ENCODE data around the gene RUSF1. TPM values are rescaled to one million over a fixed set of nuclear protein-coding genes. Genes with fewer than 3 reads are reported as not detected.

Gene RUSF1
- polyA plus RNA-seq, 1 donor (not counting 4 experiments of a cell fraction or from before 2014, with no cell fraction given): 17.4 TPM

DNA sequence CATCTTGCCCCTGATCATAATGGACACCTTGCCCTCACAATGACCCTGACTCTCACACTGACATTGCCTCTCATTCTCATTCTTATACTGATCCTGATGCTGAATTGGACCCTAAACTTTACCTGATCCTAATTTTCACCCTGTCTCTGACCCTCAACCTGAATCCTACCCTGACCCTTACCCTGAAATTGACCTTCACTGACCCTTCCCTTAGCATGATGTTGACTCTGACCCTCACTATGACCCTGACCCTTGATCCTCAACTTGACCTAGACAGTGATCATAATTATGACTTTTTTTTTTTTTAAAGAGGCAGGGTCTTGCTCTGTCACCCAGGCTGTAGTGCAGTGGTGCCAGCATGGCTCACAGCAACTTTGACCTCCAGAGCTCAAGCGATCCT lies 22.9 kb upstream of the RUSF1 start:
- FAIRE-seq (no peak), DNase-seq (ENCODE audit: low read depth, low spot score) (no peak)
- H3K4me1 ChIP-seq (ENCODE audit: control insufficient read depth, extremely low read depth, insufficient read depth, low read length): no peaks in the 10 kb centered on the region
- H3K36me3 ChIP-seq (ENCODE audit: control insufficient read depth in 2 of 2, extremely low read depth in 1 of 2, insufficient read depth in 2 of 2, low read length in 2 of 2): no peaks in the 10 kb centered on the region
- no peak overlapping the region for H3K4me2 ChIP-seq (ENCODE audit: control insufficient read depth, extremely low read depth, insufficient read depth, low read depth, low read length)
- TF ChIP-seq, protein P1, sequence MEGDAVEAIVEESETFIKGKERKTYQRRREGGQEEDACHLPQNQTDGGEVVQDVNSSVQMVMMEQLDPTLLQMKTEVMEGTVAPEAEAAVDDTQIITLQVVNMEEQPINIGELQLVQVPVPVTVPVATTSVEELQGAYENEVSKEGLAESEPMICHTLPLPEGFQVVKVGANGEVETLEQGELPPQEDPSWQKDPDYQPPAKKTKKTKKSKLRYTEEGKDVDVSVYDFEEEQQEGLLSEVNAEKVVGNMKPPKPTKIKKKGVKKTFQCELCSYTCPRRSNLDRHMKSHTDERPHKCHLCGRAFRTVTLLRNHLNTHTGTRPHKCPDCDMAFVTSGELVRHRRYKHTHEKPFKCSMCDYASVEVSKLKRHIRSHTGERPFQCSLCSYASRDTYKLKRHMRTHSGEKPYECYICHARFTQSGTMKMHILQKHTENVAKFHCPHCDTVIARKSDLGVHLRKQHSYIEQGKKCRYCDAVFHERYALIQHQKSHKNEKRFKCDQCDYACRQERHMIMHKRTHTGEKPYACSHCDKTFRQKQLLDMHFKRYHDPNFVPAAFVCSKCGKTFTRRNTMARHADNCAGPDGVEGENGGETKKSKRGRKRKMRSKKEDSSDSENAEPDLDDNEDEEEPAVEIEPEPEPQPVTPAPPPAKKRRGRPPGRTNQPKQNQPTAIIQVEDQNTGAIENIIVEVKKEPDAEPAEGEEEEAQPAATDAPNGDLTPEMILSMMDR (optimal IDR thresholded peaks at IDR 0.05 in 1 of 3, IDR thresholded peaks at IDR 0.05 in 1 of 3, conservative IDR thresholded peaks at IDR 0.05 in 1 of 3; ENCODE audit: extremely low read depth in 1 of 3, insufficient read depth in 2 of 3, low read length in 3 of 3): no peak
- TF ChIP-seq EZH2 (IDR thresholded peaks at IDR 0.05; ENCODE audit: low read length): no peak
- H3K9me3 ChIP-seq (ENCODE audit: control insufficient read depth, low read depth, low read length): no peaks in the 10 kb centered on the region
- dilution Hi-C loops (cut with MboI; ENCODE audit: extremely low pct_ligation_motif_present, low sequenced_read_pairs): no loop called here
- no peaks in the 10 kb centered on the region for H3K9me1 ChIP-seq (ENCODE audit: control insufficient read depth, extremely low read depth, insufficient read depth, low read length)
- H3K27ac ChIP-seq (ENCODE audit: control insufficient read depth, insufficient read depth, low read length): no peak overlapping the region
- H3K4me3 ChIP-seq (ENCODE audit: control insufficient read depth in 2 of 3, extremely low read depth in 1 of 3, insufficient read depth in 2 of 3, low read depth in 1 of 3, low read length in 3 of 3): no peak overlapping the region
- H4K20me1 ChIP-seq (ENCODE audit: control insufficient read depth, extremely low read depth, insufficient read depth, low read length): no peaks in the 10 kb centered on the region
- H3K79me2 ChIP-seq (ENCODE audit: control insufficient read depth, insufficient read depth, low read length): no peaks in the 10 kb centered on the region
- peaks cover 27% of the 10 kb centered on the region for H3K27me3 ChIP-seq (ENCODE audit: control insufficient read depth, extremely low read depth, insufficient read depth, low read length)
- H2AFZ ChIP-seq (ENCODE audit: control insufficient read depth, low read length): no peak overlapping the region
- H3K9ac ChIP-seq (ENCODE audit: control insufficient read depth, extremely low read depth, insufficient read depth, low read length): no peak overlapping the region

DNA sequence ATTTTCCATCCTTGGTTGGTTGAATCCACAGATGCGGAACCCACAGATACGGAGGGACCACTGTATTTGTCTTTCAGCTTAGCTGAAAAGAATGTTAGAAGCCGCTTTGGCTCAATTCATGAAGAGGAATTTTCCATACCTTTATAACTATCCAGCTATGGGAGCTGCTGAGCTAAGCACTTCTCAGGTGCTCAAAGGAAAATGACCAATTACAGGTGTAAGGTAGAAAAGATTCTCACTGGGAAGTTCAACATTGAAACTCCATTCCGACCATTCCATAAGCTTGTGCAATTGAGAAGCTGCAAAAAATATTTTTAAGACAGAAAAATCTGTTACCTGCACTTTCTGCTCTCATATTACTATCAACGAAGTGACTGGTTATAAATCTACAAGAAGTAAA lies 22.2 kb upstream of the RUSF1 start:
- Histone ChIP-seq H3K27me3 (ENCODE audit: control insufficient read depth, extremely low read depth, insufficient read depth, low read length) (peaks cover 27% of the 10 kb centered on the region), H3K4me2 (ENCODE audit: control insufficient read depth, extremely low read depth, insufficient read depth, low read depth, low read length) (no peak overlapping the region), H3K4me1 (ENCODE audit: control insufficient read depth, extremely low read depth, insufficient read depth, low read length) (no peaks in the 10 kb centered on the region), H3K9me3 (ENCODE audit: control insufficient read depth, low read depth, low read length) (no peaks in the 10 kb centered on the region), H4K20me1 (ENCODE audit: control insufficient read depth, extremely low read depth, insufficient read depth, low read length) (no peaks in the 10 kb centered on the region), H3K79me2 (ENCODE audit: control insufficient read depth, insufficient read depth, low read length) (no peaks in the 10 kb centered on the region), H2AFZ (ENCODE audit: control insufficient read depth, low read length) (no peak overlapping the region), H3K9me1 (ENCODE audit: control insufficient read depth, extremely low read depth, insufficient read depth, low read length) (no peaks in the 10 kb centered on the region), H3K9ac (ENCODE audit: control insufficient read depth, extremely low read depth, insufficient read depth, low read length) (no peak overlapping the region), H3K36me3 (ENCODE audit: control insufficient read depth in 2 of 2, extremely low read depth in 1 of 2, insufficient read depth in 2 of 2, low read length in 2 of 2) (no peaks in the 10 kb centered on the region), H3K4me3 (ENCODE audit: control insufficient read depth in 2 of 3, extremely low read depth in 1 of 3, insufficient read depth in 2 of 3, low read depth in 1 of 3, low read length in 3 of 3) (no peak overlapping the region), H3K27ac (ENCODE audit: control insufficient read depth, insufficient read depth, low read length) (no peak overlapping the region)
- DNase-seq (ENCODE audit: low read depth, low spot score) (no peak), FAIRE-seq (no peak)
- dilution Hi-C loops (cut with MboI; ENCODE audit: extremely low pct_ligation_motif_present, low sequenced_read_pairs): no loop called here
- TF ChIP-seq, protein P1 (optimal IDR thresholded peaks at IDR 0.05 in 1 of 3, IDR thresholded peaks at IDR 0.05 in 1 of 3, conservative IDR thresholded peaks at IDR 0.05 in 1 of 3; ENCODE audit: extremely low read depth in 1 of 3, insufficient read depth in 2 of 3, low read length in 3 of 3): no peak
- TF ChIP-seq EZH2 (IDR thresholded peaks at IDR 0.05; ENCODE audit: low read length): no peak
